ENCODE measurements around the gene PECR.

PECR gene

GRCh38 chr2:216126943-216127342 lies 45.3 kb upstream of the PECR start (continued):
- no peak for TF ChIP-seq SCRT2 (tag by site-specific recombination; IDR thresholded peaks at IDR 0.05)
- TF ChIP-seq SETDB1 (IDR thresholded peaks at IDR 0.05; ENCODE audit: insufficient read length, low read length): no peak
- no peak for TF ChIP-seq ZNF354C (tag by site-specific recombination; IDR thresholded peaks at IDR 0.05; ENCODE audit: borderline replicate concordance, low read depth)
- no peak for TF ChIP-seq ZNF16 (tag by site-specific recombination; IDR thresholded peaks at IDR 0.05; ENCODE audit: low read depth)
- TF ChIP-seq, protein P1, sequence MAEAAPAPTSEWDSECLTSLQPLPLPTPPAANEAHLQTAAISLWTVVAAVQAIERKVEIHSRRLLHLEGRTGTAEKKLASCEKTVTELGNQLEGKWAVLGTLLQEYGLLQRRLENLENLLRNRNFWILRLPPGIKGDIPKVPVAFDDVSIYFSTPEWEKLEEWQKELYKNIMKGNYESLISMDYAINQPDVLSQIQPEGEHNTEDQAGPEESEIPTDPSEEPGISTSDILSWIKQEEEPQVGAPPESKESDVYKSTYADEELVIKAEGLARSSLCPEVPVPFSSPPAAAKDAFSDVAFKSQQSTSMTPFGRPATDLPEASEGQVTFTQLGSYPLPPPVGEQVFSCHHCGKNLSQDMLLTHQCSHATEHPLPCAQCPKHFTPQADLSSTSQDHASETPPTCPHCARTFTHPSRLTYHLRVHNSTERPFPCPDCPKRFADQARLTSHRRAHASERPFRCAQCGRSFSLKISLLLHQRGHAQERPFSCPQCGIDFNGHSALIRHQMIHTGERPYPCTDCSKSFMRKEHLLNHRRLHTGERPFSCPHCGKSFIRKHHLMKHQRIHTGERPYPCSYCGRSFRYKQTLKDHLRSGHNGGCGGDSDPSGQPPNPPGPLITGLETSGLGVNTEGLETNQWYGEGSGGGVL (tag by site-specific recombination; IDR thresholded peaks at IDR 0.05): no peak
- no peak for TF ChIP-seq ZNF837 (tag by site-specific recombination; IDR thresholded peaks at IDR 0.05)
- no peak for TF ChIP-seq ZNF580 (tag by site-specific recombination; IDR thresholded peaks at IDR 0.05)
- no peak for TF ChIP-seq ZNF223 (tag by site-specific recombination; IDR thresholded peaks at IDR 0.05)

DNA sequence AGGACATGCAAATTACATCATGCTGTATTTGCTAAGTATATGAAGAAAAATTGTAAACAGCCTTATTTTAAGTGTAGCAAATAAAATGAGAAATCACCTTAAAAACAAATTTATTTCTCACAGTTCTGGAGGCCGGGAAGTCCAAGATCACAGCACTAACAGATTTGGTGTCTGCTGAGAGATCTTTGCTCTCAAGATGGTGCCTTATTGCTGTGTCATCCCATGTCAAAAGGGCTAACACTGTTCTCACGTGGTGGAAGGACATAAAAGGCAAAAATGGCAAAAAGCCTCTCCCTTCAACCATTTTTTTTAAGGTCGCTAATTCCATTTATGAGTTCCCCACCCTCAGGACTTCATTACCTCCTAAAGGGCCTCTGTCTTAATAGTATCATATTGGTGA lies 39.6 kb upstream of the PECR start:
- no peaks in the 10 kb centered on the region for H3K9me3 ChIP-seq (ENCODE audit: control insufficient read depth, insufficient read depth, low read depth, low read length)
- H3K4me3 ChIP-seq (ENCODE audit: low read depth, low read length): no peak overlapping the region
- TF ChIP-seq ZNF530 (tag by site-specific recombination; IDR thresholded peaks at IDR 0.05; ENCODE audit: low read depth) (no peak), ZBTB21 (tag by site-specific recombination; IDR thresholded peaks at IDR 0.05) (no peak), ZFHX2 (tag by site-specific recombination; conservative IDR thresholded peaks at IDR 0.05) (no peak), ZNF707 (tag by site-specific recombination; IDR thresholded peaks at IDR 0.05) (no peak), ZNF391 (tag by site-specific recombination; IDR thresholded peaks at IDR 0.05; ENCODE audit: borderline replicate concordance, low read depth) (no peak), SALL2 (tag by site-specific recombination; IDR thresholded peaks at IDR 0.05; ENCODE audit: borderline replicate concordance) (no peak), ZNF274 (IDR thresholded peaks at IDR 0.05; ENCODE audit: low read length) (no peak), ZNF274 (tag by site-specific recombination; IDR thresholded peaks at IDR 0.05; ENCODE audit: borderline replicate concordance) (no peak), ZNF175 (tag by site-specific recombination; IDR thresholded peaks at IDR 0.05) (no peak), ZNF433 (tag by site-specific recombination; IDR thresholded peaks at IDR 0.05; ENCODE audit: low read depth) (no peak), ZNF624 (tag by site-specific recombination; IDR thresholded peaks at IDR 0.05) (no peak)
- peaks cover 83 to 100% of the 10 kb centered on the region in 2 experiments for H3K36me3 ChIP-seq (ENCODE audit: control insufficient read depth in 2 of 2, insufficient read depth in 1 of 2, low read length in 2 of 2)
- H3K4me1 ChIP-seq (ENCODE audit: control insufficient read depth, insufficient read depth, low read length): no peaks in the 10 kb centered on the region
- CTCF ChIA-PET: interaction anchor here (0.6 kb wide), 1 partner anchor 11 kb away, joined by 3 read pairs; no protein-coding TSS in a partner anchor
- no peak overlapping the region for H3K27ac ChIP-seq (ENCODE audit: extremely low read depth, low read depth, low read length)
- POLR2A ChIA-PET: no interaction called here

- Histone ChIP-seq H3K27ac (ENCODE audit: extremely low read depth, low read depth, low read length) (no peak overlapping the region), H3K4me3 (ENCODE audit: low read depth, low read length) (no peak overlapping the region), H3K9me3 (ENCODE audit: control insufficient read depth, insufficient read depth, low read depth, low read length) (no peaks in the 10 kb centered on the region), H3K4me1 (ENCODE audit: control insufficient read depth, insufficient read depth, low read length) (0 out of 2 replicates have a peak, but pooled peaks cover 2% of the 10 kb centered on the region), H3K36me3 (ENCODE audit: control insufficient read depth in 2 of 2, insufficient read depth in 1 of 2, low read length in 2 of 2) (peaks cover 70 to 98% of the 10 kb centered on the region in 2 experiments)
- CTCF ChIA-PET: interaction anchor here (0.7 to 1.0 kb wide), 2 partner anchors 10 to 56 kb away, joined by 3 read pairs; no protein-coding TSS in a partner anchor
- POLR2A ChIA-PET: no interaction called here
- TF ChIP-seq ZSCAN30 (tag by site-specific recombination; IDR thresholded peaks at IDR 0.05) (no peak), ZSCAN23 (tag by site-specific recombination; IDR thresholded peaks at IDR 0.05) (no peak), ZNF664 (tag by site-specific recombination; IDR thresholded peaks at IDR 0.05) (no peak), ZNF426 (tag by site-specific recombination; IDR thresholded peaks at IDR 0.05) (no peak), ZNF585B (tag by site-specific recombination; IDR thresholded peaks at IDR 0.05) (no peak), ZFHX2 (tag by site-specific recombination; conservative IDR thresholded peaks at IDR 0.05) (no peak), ZNF548 (tag by site-specific recombination; IDR thresholded peaks at IDR 0.05) (no peak), ZNF350 (tag by site-specific recombination; IDR thresholded peaks at IDR 0.05) (no peak), ZNF174 (tag by site-specific recombination; IDR thresholded peaks at IDR 0.05) (no peak), ZNF155 (tag by site-specific recombination; IDR thresholded peaks at IDR 0.05) (no peak), ZNF777 (tag by site-specific recombination; IDR thresholded peaks at IDR 0.05; ENCODE audit: borderline replicate concordance) (no peak), ZNF302 (tag by site-specific recombination; IDR thresholded peaks at IDR 0.05; ENCODE audit: low read depth) (no peak), ZNF146 (tag by site-specific recombination; IDR thresholded peaks at IDR 0.05) (no peak), ZNF341 (tag by site-specific recombination; IDR thresholded peaks at IDR 0.05; ENCODE audit: low read depth) (no peak)
- TF ChIP-seq, protein P2, sequence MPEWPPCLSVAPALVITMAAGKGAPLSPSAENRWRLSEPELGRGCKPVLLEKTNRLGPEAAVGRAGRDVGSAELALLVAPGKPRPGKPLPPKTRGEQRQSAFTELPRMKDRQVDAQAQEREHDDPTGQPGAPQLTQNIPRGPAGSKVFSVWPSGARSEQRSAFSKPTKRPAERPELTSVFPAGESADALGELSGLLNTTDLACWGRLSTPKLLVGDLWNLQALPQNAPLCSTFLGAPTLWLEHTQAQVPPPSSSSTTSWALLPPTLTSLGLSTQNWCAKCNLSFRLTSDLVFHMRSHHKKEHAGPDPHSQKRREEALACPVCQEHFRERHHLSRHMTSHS (tag by site-specific recombination; IDR thresholded peaks at IDR 0.05): no peak
These were observed 38.4 kb upstream of the PECR start for GRCh38 chr2:216119986-216120385.
